ENCODE results near the gene SERHL2.
"Not testable (repeated sequence)": the region's sequence is repeated elsewhere in the genome, so short reads cannot be mapped to it uniquely, and the experiment has no call there.

SERHL2 gene

DNA sequence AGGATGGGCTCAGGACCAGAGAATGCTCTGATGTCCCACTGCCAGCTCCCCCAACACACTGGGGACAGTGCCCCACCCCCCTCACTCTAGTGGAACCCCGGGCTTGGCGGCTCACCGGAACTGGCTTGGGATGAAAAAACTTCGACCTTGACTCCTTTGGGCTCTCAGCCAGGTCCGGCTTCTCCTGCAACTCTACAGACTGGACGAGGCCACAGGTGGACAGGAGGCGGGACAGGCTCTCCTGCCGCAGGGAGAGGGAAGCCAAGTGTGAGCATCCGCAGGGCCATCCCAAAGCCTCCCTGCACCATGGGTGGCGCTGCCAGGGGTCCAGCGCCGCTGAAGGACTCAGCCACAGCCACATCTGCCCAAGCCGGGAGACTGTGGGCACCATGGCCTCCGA lies 37.9 kb upstream of the SERHL2 start:
- Histone ChIP-seq H3K4me3 (ENCODE audit: low read length, poor library complexity, severe bottlenecking) (no peak overlapping the region), H3K4me2 (ENCODE audit: low read depth, low read length, poor library complexity, severe bottlenecking) (no peak overlapping the region), H4K20me1 (ENCODE audit: insufficient read depth, low read length, poor library complexity, severe bottlenecking) (peaks cover 7% of the 10 kb centered on the region), H3K9ac (ENCODE audit: low read depth, low read length, poor library complexity, severe bottlenecking) (no peak overlapping the region), H3K4me1 (ENCODE audit: insufficient read depth, low read length, poor library complexity, severe bottlenecking) (peaks cover 7% of the 10 kb centered on the region), H3F3A (ENCODE audit: low read depth) (no peaks in the 10 kb centered on the region), H3K9me2 (replicated peaks; ENCODE audit: low read depth, low read length) (no peaks in the 10 kb centered on the region), H2AFZ (ENCODE audit: low read length) (no peak overlapping the region), H3K9me3 (ENCODE audit: insufficient read depth, low read depth, low read length) (no peaks in the 10 kb centered on the region), H3K36me3 (ENCODE audit: insufficient read depth, low read length) (peaks cover 5% of the 10 kb centered on the region; the same call in 1 of the 2 replicates), H3K27me3 (ENCODE audit: insufficient read depth, low read length, poor library complexity, severe bottlenecking) (no peaks in the 10 kb centered on the region), H3K79me2 (ENCODE audit: insufficient read depth, low read length) (peaks cover 37% of the 10 kb centered on the region; the same call in 1 of the 2 replicates)
- no peak for TF ChIP-seq EZH2phosphoT487 (IDR thresholded peaks at IDR 0.05; ENCODE audit: borderline replicate concordance)
- TF ChIP-seq, protein P1, sequence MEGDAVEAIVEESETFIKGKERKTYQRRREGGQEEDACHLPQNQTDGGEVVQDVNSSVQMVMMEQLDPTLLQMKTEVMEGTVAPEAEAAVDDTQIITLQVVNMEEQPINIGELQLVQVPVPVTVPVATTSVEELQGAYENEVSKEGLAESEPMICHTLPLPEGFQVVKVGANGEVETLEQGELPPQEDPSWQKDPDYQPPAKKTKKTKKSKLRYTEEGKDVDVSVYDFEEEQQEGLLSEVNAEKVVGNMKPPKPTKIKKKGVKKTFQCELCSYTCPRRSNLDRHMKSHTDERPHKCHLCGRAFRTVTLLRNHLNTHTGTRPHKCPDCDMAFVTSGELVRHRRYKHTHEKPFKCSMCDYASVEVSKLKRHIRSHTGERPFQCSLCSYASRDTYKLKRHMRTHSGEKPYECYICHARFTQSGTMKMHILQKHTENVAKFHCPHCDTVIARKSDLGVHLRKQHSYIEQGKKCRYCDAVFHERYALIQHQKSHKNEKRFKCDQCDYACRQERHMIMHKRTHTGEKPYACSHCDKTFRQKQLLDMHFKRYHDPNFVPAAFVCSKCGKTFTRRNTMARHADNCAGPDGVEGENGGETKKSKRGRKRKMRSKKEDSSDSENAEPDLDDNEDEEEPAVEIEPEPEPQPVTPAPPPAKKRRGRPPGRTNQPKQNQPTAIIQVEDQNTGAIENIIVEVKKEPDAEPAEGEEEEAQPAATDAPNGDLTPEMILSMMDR (conservative IDR thresholded peaks at IDR 0.05; ENCODE audit: low read length), result no peak

DNA sequence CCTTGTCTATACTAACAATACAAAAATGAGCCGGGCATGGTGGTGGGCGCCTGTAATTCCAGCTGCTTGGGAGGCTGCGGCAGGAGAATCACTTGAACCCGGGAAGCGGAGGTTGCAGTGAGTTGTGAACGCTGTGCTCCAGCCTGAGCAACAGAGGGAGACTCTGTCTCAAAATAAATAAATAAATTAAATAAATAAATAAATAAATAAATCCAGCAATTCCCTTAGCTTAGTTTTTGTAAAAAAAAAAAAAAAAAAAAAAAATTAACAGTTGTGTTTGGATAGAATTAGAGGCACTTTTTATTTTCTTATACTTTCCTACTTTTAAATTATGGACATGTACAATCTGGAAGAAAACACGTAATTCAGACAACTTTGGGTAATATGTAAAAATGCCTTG lies 36.7 kb upstream of the SERHL2 start:
- not testable (repeated sequence) for H3K4me3 ChIP-seq (ENCODE audit: low read length, poor library complexity, severe bottlenecking); H3F3A ChIP-seq (ENCODE audit: low read depth); H2AFZ ChIP-seq (ENCODE audit: low read length); H3K9me3 ChIP-seq (ENCODE audit: insufficient read depth, low read depth, low read length); H3K27me3 ChIP-seq (ENCODE audit: insufficient read depth, low read length, poor library complexity, severe bottlenecking); H3K4me1 ChIP-seq (ENCODE audit: insufficient read depth, low read length, poor library complexity, severe bottlenecking); H4K20me1 ChIP-seq (ENCODE audit: insufficient read depth, low read length, poor library complexity, severe bottlenecking); H3K9me2 ChIP-seq (replicated peaks; ENCODE audit: low read depth, low read length); H3K36me3 ChIP-seq (ENCODE audit: insufficient read depth, low read length); H3K4me2 ChIP-seq (ENCODE audit: low read depth, low read length, poor library complexity, severe bottlenecking); H3K9ac ChIP-seq (ENCODE audit: low read depth, low read length, poor library complexity, severe bottlenecking)
- H3K79me2 ChIP-seq (ENCODE audit: insufficient read depth, low read length), result peaks cover 37% of the 10 kb centered on the region; the same call in 1 of the 2 replicates

GRCh38 chr22:42518638-42519524 lies 34.9 kb upstream of the SERHL2 start:
- not testable (repeated sequence) for H3K27me3 ChIP-seq (ENCODE audit: insufficient read depth, low read length, poor library complexity, severe bottlenecking); H3K9me2 ChIP-seq (replicated peaks; ENCODE audit: low read depth, low read length); H3K4me1 ChIP-seq (ENCODE audit: insufficient read depth, low read length, poor library complexity, severe bottlenecking); H3K36me3 ChIP-seq (ENCODE audit: insufficient read depth, low read length); H4K20me1 ChIP-seq (ENCODE audit: insufficient read depth, low read length, poor library complexity, severe bottlenecking); H3F3A ChIP-seq (ENCODE audit: low read depth); H3K9me3 ChIP-seq (ENCODE audit: insufficient read depth, low read depth, low read length)
- Histone ChIP-seq H3K4me3 (ENCODE audit: low read length, poor library complexity, severe bottlenecking) (peak overlapping the region; percentile 85), H3K79me2 (ENCODE audit: insufficient read depth, low read length) (peaks cover 37% of the 10 kb centered on the region; the same call in 1 of the 2 replicates), H3K4me2 (ENCODE audit: low read depth, low read length, poor library complexity, severe bottlenecking) (peak overlapping the region; percentile 81), H2AFZ (ENCODE audit: low read length) (peak overlapping the region; percentile 71; the same call in 1 of the 2 replicates), H3K9ac (ENCODE audit: low read depth, low read length, poor library complexity, severe bottlenecking) (peak overlapping the region; percentile 84)

DNA sequence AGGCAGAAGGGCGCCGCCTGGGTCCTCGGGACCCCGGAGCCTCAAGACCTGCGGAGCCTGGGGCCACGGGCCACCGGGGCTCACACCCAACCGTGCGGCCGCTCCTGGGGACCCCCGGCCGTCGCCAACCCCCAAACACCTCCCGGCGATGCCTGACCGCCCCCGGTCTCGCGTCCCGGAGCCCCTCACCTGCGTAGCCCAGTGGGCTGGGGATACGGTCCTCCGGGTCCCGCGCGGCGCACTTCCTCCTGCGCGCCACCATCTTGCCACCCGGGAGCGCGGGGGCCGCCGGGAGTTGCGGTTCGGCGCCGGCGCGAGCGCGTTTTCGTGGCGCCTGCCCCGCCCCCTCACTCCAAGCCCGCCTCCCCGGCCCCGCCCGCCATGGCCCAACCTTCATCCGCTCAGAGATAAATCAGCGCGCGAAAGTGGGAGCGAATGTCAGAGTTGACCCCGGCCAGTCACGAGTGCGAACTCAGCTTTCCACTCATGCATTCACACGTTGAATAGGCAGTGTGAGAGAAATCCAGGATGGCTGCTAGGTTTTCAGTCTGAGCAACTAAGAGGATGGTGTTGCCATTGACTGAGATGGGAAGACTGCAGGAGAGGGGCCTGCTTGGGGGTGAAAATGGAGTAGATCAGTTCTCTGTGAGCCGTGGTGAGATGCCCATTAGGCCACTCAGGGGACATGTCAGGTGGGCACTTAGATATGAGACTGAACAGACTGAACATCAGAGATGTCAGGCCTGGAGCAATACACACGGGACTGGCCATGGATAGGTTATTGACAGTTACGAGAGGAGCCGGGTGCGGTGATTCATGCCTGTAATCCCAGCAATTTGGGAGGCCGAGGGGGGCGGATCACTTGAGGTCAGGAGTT lies 34.0 kb upstream of the SERHL2 start, which contains the start of gene RRP7A:
Gene RRP7A (minus strand): TSS at position 272 of the 877 bp plus-strand sequence. CDS start 10 bp downstream, at position 262.
- H3F3A ChIP-seq (ENCODE audit: low read depth), result no peaks in the 10 kb centered on the region
- no peak for TF ChIP-seq EZH2phosphoT487 (IDR thresholded peaks at IDR 0.05; ENCODE audit: borderline replicate concordance)
- TF ChIP-seq, protein P1 (conservative IDR thresholded peaks at IDR 0.05; ENCODE audit: low read length), result no peak
- H3K36me3 ChIP-seq (ENCODE audit: insufficient read depth, low read length), result no peaks in the 10 kb centered on the region; the same call in 1 of the 2 replicates
- peak within 1 kb of the TSS; percentile 85 for H3K4me3 ChIP-seq (ENCODE audit: low read length, poor library complexity, severe bottlenecking)
- H3K9ac ChIP-seq (ENCODE audit: low read depth, low read length, poor library complexity, severe bottlenecking), result peak within 1 kb of the TSS; percentile 84
- H4K20me1 ChIP-seq (ENCODE audit: insufficient read depth, low read length, poor library complexity, severe bottlenecking), result peaks cover 7% of the 10 kb centered on the region
- peak within 1 kb of the TSS; percentile 84 for H3K4me2 ChIP-seq (ENCODE audit: low read depth, low read length, poor library complexity, severe bottlenecking)
- H3K9me2 ChIP-seq (replicated peaks; ENCODE audit: low read depth, low read length), result no peaks in the 10 kb centered on the region
- H3K4me1 ChIP-seq (ENCODE audit: insufficient read depth, low read length, poor library complexity, severe bottlenecking), result peaks cover 7% of the 10 kb centered on the region
- no peaks in the 10 kb centered on the region for H3K9me3 ChIP-seq (ENCODE audit: insufficient read depth, low read depth, low read length)
- H3K27me3 ChIP-seq (ENCODE audit: insufficient read depth, low read length, poor library complexity, severe bottlenecking), result no peaks in the 10 kb centered on the region
- H3K79me2 ChIP-seq (ENCODE audit: insufficient read depth, low read length), result peaks cover 37% of the 10 kb centered on the region; the same call in 1 of the 2 replicates
- peak within 1 kb of the TSS; percentile 93 for H2AFZ ChIP-seq (ENCODE audit: low read length)

Data from Loucy (cell line).